NCI-H146 (cell line): ENCODE results near the gene TBL1XR1.
"Not testable (repeated sequence)": the region's sequence is repeated elsewhere in the genome, so short reads cannot be mapped to it uniquely, and the experiment has no call there.

Experiments used
- DNase-seq: peaks from one replicate; lab custom pipeline; 2025; lab: John Stamatoyannopoulos, UW

Gene TBL1XR1

GRCh38 chr3:177182352-177182751, 14.9 kb downstream of the TBL1XR1 start:
- DNase-seq, result no peak

- no peak for DNase-seq
Measured at GRCh38 chr3:177181418-177181817, 15.9 kb downstream of the TBL1XR1 start.

DNA sequence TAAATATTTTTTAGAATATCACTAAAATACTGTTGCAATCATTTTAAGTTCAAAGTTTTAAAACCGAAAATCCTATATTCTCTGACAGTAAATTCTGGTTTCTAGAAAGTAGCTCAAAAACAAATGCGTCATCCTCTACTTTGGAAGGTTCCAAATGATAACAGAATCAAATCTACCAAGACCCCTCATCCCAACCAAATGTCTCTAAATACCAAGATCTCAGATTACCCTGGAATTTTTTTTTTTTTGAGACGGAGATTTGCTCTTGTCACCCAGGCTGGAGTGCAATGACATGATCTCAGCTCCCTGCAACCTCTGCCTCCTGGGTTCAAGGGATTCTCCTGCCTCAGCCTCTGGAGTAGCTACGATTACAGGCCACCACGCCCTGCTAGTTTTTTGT, 16.8 kb downstream of the TBL1XR1 start:
- DNase-seq, result no peak

- no peak for DNase-seq
Measured at GRCh38 chr3:177179281-177180067, 17.8 kb downstream of the TBL1XR1 start.

DNA sequence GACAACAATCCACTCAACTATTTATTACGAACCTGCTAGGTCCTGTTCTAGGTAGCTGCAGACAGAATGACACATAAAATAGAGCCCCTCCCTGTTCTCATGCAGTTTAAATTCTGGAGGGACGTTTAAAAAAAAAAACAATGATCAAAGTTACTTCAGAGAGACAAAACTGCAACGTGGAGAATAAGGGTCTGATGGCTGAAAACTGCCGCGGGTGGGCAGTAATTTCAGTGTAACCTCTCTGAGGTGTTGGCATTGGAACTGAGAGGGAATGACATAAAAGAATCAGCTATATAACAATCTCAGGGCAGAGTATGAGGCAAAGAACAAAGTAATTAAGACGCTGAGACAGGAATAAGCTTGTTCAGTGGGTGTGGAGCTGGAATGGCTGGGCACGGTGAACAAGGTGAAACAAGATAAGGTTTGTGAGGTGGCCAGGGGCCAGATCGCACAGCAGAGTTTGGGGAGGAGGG, 19.5 kb downstream of the TBL1XR1 start:
- no peak for DNase-seq

- no peak for DNase-seq
Measured at GRCh38 chr3:177174607-177175170, 22.6 kb downstream of the TBL1XR1 start.

- DNase-seq, result peak; percentile 27
Measured at GRCh38 chr3:177169936-177170722, 27.2 kb downstream of the TBL1XR1 start.

GRCh38 chr3:177168431-177168830, 28.9 kb downstream of the TBL1XR1 start:
- no peak for DNase-seq

- no peak for DNase-seq
Measured at GRCh38 chr3:177162742-177163141, 34.5 kb downstream of the TBL1XR1 start.

GRCh38 chr3:177161603-177162002, 35.7 kb downstream of the TBL1XR1 start:
- not testable (repeated sequence) for DNase-seq

DNA sequence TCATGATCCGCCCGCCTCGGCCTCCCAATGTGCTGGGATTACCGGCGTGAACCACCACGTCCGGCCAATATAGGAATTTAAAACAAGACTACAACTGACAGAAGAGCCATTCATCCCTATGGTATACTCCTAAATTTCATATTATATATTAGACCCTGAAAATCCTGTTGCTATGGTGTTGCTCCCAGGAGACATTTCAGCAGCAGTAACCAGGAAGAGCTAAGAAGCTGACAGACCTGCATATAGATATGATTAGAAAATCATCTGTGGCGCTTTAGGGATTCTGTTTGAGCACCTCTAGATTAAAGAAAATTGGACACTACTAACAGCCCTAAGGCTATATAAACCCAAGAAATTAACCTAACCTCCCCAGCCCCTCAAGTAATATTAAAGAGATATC, 38.8 kb downstream of the TBL1XR1 start:
- DNase-seq, result no peak

DNA sequence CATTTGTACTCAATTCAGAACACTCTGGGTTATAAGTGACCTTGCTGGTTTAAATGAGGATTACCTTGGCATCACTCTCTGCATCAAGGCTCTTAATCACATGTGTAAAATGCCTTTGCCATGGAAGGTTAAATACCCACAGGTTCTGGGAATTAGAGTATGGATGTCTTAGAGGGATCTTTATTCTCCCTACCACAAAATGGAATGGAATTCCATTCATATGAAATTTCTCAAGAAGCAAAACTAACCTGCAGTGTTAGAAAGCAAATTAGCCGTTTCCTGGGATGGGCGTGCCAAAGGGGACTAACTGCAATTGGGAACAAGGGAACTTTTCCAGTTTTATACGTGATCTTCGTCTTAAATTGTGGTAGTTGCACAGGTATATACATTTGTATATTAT, 39.8 kb downstream of the TBL1XR1 start:
- no peak for DNase-seq

GRCh38 chr3:177154733-177155132, 42.5 kb downstream of the TBL1XR1 start:
- no peak for DNase-seq

DNA sequence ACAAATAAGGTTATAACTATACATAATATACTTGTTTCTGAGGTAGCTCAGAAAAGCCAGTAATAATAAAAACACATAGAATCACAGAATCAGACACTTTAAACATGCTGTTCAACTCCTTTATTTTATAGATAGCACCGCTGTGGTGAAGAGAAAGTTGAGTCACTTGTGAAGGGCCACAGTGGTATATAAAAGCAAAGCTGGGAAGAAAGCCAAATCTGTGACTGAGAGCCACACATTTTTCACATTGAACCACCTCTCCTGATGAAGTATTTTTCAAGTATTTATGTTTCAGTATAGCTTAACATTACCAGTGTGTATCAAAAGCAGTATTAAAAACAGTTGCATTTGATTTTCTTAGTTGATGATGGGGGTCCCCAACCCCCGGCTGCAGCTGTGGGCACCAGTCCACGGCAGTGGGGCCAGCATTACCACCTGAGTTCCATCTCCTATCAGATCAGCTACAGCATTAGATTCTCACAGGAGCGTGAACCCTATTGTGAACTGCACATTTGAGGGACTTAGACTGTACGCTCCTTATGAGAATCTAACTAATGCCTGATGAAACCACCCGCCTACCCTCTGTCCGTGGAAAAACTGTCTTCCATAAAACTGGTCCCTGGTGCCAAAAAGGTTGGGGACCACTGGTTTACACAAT, 46.2 kb downstream of the TBL1XR1 start:
- no peak for DNase-seq

- DNase-seq, result no peak
Measured at GRCh38 chr3:177150218-177150916, 46.9 kb downstream of the TBL1XR1 start.

DNA sequence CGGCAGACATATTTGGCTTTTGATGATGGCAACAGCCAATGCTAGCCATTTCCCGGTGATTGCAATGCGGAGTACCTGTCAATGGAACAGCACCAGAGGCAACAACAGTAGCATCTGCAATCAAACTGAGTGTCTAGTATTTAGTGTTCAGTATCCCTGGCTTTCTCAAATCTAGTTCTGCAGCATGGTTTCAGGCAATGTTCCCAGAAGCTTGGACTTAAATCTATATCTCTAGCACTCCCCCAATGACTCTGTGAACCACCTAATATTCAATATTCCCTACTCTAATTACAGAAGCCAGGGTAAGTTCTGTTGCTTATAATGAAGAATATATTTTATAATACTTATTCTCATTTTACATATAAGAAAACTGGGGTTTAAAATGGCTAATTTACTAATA, 48.2 kb downstream of the TBL1XR1 start:
- no peak for DNase-seq

GRCh38 chr3:177147790-177148189, 49.5 kb downstream of the TBL1XR1 start:
- DNase-seq, result no peak

DNA sequence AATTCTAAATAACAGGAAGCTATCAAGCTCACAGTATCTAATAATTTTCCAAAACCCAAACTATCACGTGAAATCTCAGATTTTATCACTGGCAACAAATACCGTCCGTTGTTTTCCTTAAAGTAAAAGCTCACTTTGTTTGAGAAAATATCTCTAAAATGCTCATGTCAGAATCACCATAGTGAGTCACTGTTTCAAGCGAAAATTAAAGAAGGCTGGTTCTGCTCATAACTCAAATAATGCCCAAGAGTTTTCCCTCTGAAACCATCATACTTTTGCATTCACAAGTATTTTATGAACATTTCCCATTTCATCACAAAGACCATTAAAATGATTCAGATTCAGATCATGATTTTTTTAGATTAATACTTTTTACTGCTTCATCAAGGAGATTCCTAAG, 50.6 kb downstream of the TBL1XR1 start:
- no peak for DNase-seq

DNA sequence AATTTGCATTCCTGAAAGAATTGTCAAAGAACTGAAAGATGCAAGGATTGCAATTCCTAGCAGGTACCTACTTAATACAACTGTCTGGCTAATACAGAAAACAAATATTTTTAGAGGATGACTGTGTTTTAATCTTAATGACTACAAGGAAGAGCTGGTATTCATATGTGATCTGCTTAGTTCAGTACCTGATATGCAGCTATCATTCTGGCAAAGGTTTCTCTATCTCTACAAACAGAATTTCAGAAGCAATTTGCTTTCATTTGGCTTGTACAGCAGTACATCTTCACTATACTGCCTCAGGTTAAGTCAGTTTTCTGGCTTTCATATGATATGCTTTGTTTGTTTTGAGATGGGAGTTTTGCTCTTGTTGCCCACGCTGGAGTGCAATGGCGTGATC, 51.3 kb downstream of the TBL1XR1 start:
- DNase-seq, result no peak

DNA sequence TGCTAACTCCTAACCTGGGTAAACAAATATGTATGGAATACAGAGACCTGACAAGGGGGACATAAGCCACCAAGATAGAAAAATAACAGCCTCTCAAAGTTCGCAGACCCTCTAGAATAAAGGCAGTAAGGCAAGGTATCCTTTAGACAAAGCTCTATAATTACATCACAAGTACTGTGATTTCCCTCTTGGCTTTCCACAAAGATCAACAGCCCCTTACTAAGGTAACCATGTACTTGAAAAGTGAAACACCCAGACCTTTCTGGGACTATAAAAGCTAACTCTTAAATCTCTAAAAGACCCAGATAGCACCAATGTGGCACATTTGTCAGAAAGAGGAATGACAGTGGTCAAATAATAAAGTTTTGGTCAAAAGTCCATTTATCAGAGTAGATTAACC, 51.9 kb downstream of the TBL1XR1 start:
- DNase-seq, result no peak

DNA sequence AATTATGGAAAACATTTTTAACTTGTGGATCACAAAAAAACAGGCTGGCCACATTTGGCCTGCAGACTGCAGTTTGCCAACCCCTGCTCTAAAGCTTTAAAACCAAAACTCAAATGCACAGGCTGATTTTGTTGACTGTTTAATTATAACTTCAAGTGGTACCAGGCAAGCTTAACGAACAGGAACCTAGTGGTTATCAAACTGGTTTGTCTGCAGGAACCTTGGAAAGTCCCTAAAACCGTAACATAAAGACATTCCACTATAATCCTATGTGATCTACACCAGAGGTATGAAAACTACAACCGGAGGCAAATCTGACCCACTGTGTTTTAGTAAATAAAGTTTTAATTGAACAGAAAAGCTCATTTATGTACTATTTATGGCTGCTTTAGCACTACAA, 52.4 kb downstream of the TBL1XR1 start:
- no peak for DNase-seq
